Measurements from ENCODE around the gene SERAC1.
"Not testable (repeated sequence)": the region's sequence is repeated elsewhere in the genome, so short reads cannot be mapped to it uniquely, and the experiment has no call there.

Gene SERAC1

DNA sequence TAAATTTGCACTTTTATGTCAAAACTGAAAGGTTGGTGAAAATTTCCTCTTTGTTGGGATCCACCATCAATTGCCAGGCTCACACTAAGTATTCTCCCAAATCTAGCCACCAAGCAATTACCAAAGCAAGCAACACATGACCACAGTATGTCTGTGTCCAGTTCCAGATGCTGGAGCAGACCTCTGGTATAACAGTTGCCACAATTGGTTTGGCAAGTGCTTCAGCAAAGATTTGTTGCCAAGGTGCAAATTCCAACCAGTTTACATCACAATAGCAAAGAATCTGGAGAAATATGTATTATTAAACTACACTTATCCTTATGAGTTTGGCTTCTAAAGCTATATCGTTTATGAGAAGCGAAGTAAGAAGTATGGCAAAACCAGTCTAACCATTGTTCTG is 6.5 kb upstream of the SERAC1 start:
- DNase-seq (ENCODE audit: low read depth), result peak; percentile 87

DNA sequence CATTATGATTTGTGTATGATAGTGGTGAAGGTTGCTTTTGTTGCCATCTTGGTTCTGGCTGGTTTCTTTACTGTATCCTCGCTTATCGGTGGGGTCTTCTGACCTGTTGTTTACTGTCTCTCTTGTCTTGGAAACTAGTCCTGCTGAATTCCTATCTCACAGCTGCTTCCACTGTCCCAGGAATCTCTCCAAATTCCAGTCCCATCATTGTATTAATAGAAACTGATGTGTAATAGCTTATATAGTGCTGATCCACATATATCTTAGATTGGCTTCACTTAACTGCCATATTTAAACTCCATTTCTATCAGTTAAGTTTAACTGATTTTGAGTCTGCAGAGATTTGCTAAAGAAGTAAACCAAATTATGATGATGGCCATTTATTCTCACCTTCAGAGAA is 6.0 kb upstream of the SERAC1 start:
- no peak for DNase-seq (ENCODE audit: low read depth)

DNA sequence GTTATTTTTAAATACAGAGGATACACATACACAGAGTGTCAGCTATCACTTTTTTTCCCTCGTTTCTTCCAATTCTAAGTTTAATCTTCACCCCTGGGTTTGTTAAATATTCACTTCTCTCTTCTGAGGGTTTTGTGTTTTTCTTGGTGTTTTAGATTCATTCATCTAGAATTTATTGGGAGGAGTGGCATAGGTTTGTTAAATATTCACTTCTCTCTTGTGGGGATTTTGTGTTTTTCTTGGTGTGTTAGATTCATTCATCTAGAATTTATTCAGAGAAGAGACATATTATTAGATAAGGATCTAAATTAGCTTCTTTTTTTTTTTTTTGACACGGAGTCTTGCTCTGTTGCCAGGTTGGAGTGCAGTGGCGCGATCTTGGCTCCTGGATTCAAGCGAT is 3.9 kb upstream of the SERAC1 start:
- no peak for DNase-seq (ENCODE audit: low read depth)

DNA sequence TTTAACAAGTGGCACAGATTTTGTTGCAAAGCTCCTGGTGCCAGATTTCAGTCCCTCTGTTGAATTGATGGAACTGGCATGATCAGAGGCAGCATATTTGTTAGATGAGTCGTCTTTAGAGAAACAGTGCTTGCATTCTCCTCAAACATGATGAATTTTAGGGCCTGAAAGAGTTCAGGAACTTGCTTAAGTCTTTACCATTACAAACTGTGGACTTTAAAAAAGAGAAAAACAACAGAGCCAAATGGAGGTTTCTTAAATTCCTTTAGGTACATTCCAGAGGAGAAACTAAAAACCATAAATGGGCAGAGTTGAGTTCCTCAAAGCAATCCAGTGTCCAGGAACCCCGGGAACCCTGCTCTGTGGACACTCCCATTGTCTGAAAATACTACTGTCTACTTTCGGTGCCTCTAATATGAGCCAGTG is 2.6 kb upstream of the SERAC1 start:
- DNase-seq (ENCODE audit: low read depth), result peak; percentile 69

DNA sequence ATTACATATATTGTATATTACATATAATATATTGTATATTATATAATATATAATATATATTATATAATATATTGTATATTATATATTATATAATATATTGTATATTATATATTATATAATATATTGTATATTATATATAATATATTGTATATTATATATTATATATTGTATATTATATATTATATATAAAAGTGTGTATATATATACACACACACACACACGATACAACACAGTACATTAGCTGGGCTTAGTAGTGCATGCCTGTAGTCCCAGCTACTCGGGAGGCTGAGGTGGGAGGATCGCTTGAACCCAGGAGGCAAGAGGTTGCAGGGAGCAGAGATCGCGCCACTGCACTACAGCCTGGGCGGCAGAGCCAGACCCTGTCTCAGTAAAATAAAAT is 1.6 kb upstream of the SERAC1 start:
- not testable (repeated sequence) for DNase-seq (ENCODE audit: low read depth)

DNA sequence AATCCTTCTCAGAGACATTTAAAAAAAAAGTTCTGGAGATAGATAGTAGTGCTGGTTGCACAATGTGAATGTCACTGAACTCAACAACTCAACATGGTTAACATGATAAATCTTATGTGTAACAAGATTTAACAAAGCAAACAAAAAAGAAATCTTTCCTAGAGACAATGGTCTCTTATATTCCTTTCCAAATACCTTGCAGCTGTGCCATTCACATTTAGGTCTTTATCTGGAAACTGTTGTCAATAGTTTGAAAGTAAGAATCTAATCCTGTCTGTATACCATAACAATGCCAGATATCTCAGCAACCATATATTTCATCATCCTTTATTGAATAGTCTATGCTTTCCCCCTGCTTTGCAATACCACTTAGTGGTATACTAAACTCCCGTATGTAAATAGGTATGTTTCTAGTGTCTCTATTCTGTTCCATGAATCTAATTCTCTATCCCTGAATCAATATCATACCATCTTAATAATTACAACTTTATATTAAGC is 2.1 kb downstream of the SERAC1 start:
- DNase-seq (ENCODE audit: low read depth), result no peak

DNA sequence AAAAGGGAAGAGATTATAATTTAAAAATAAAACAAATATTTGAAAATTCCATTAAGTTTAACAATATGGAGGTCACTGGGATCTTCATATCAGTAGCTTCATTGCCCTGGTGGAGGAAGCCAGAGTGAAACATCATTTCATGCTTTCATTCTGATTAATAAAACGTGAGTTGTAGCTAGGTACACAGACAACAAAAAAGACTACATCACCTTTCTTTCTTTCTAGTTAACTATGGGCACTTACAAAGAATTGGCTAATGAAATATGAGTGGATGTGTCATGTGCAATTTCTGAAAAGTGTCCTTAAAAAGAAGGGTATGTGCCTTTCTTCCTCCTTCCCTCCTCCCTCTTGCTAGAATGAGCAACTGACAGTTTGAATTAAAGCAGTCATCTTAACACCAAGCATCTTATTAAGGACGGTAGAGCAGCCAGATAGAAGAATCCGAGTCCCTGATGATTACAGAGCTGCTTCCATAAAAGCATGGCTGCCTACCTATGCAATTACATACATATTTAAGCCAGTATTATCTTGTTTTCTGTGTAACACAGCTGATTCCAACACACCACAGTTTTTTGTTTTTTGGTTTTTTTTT is 3.4 kb downstream of the SERAC1 start:
- DNase-seq (ENCODE audit: low read depth), result no peak

DNA sequence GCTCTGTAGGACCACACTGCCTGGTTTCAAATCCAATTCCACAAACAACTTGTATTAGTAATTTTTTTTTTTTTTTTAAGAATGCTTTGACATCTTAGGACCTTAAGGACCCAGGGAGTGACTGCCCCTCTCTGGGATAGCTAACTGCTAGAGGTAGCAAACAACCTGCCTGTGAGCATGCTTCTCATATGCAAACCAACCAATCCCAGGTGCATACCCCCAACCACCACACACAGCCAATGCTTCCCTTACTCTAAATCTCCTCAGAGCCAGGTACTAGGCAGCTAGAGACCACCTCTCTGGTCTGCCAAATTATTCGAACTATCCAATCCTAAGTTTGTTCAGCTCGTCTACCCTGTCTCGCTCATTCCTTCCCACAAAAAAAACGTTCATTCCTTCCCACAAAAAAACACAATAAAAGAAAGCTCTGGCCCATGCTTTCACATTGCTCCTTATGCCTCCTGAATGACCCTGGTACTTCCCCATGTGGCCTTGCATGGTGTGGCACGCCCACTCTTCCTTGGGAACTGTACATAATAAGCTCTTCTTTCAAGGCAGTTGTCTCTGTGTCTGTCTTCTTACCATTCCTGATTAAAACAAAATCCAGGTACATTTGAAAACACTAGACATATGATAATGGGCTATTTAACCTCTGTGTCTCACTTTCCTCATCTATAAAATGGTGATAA is 6.4 kb downstream of the SERAC1 start:
- DNase-seq (ENCODE audit: low read depth), result no peak

DNA sequence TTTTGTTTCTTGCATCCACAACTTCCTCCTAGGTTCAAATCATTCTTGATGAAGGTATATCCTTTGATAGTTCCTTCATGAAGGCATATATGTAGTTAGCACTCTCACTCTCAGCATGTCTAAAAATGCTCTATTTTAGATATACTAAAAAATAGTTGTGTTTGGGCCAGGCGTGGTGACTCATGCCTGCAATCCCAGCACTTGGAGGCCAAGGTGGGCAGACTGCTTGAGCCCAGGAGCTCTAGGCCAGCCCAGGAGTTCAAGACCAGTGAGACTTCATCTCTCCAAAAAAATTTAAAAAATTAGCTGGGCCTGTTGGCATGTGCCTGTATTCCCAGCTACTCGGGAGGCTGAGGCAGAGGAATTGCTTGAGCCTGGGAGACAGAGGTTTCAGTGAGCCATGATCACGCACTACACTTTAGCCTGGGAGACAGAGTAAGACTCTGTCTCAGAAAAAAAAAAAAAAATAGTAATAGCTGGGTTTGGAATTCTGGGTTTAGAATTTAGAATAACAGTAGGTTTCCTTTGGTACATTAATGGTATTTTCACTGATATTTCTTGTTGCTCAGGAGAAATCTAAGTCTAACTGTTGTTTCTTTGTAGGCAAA is 7.0 kb downstream of the SERAC1 start:
- DNase-seq (ENCODE audit: low read depth), result no peak

DNA sequence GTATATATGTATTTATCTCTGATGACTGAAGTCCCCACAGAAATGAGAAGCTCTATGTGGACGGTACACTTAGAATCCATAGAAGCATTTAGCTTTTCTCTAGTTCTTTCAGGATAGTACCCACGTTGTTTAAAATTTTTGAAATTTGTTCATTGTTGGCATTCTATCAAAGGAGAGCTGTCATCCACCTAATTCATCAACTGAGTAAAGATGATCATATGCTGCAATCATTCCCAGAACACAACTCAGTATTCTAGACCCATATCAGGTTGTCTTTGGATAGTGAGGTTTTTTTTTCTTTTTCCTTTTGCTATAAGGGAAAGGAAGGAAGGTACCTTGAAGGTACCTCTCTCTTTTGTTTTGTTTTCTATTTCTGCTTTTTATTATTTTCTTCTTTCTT is 9.3 kb downstream of the SERAC1 start:
- DNase-seq (ENCODE audit: low read depth), result no peak

DNA sequence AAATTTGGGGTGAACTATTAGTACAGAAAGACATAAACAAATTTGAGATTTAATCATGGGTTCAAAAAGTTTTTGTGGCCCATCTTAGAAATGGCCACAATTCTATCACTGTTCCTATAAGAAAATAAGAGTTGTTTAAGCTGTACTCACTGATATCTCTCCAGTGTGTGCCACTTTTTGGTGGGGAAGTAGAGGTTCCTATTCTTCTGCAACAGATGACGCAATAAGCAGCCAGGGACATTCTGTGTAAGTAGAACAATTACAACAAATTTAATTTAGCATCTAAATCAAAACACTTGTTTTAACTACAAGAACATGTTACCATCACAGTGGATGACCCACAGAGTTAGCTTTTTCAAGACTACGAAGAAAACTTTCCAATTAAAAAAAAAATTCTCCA is 9.9 kb downstream of the SERAC1 start:
- no peak for DNase-seq (ENCODE audit: low read depth)

DNA sequence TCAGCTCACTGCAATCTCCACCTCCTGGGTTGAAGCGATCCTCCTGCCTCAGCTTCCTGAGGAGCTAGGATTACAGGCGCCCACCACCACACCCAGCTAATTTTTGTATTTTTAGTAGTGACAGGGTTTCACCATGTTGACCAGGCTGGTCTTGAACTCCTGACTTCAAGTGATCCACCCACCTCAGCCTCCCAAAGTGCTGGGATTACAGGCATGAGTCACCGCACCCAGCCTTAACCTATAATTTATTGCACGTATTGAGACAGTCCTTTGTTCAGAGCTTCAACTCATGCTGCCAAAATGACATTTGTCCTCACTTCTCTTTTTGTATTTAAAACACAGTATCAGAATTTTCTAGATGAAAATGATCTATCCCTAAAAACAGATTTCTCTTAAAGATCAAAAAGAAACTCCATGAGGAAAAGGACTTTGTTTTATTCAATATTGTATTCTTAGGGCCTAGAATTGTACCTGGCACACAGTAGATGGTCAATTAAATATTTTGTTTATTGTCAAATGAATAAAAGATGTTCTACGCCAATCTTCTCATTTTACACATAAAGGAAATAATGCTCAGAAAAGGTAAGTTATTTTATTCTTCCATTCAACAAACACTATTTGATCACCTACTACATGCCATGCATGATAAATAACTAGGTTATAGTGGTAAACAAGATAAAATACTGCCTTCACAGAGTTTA is 10.8 kb downstream of the SERAC1 start:
- no peak for DNase-seq (ENCODE audit: low read depth)

DNA sequence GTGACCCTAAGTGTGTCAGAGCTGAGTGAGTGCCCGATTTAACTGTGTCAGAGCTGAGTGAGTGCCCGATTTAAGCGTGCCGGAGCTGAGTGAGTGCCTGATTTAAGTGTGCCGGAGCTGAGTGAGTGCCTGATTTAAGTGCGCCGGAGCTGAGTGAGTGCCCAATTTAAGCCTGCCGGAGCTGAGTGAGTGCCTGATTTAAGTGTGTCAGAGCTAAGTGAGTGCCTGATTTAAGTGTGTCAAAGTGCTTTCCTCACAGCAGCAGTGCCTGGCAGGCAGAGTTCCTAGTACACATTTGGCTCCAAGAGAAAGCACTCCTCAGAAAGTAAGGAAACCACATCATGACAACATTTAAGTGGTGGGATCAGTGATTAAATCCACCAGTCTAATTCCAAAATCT is 13.2 kb downstream of the SERAC1 start:
- DNase-seq (ENCODE audit: low read depth), result no peak

DNA sequence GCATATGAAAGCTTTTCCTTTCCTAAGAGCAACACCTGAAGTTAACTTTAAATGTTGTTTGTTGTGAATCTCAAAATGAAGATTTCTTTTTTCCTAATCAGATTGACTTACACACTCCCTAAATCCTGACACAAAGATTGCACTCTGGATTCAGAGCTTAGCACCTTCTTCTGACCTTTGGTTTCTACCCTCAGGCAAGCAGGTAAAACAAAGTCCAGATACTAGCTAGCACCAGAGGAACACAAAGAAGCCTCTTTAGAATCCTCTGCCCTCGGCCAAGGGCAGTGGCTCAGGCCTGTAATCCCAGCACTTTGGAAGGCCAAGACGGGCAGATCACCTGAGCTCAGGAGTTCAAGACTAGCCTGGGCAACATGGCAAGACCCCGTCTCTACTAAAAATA is 14.5 kb downstream of the SERAC1 start:
- no peak for DNase-seq (ENCODE audit: low read depth)

DNA sequence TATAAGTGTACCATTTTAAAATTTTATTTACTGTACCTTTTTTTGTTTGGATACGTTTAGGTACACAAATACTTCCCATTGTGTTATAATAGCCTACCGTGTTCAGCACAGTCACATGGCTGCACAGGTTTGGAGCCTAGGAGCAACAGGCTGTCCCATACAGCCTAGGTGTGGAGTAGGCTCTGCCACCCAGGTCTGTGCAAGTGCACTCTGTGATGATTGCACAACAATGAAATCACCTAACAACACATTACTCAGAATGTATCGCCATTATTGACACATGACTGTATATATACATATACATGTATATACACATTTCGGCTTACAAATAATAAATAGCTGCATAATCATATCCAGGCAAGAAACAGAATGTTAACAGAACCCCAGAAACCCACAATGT is 15.4 kb downstream of the SERAC1 start:
- no peak for DNase-seq (ENCODE audit: low read depth)

DNA sequence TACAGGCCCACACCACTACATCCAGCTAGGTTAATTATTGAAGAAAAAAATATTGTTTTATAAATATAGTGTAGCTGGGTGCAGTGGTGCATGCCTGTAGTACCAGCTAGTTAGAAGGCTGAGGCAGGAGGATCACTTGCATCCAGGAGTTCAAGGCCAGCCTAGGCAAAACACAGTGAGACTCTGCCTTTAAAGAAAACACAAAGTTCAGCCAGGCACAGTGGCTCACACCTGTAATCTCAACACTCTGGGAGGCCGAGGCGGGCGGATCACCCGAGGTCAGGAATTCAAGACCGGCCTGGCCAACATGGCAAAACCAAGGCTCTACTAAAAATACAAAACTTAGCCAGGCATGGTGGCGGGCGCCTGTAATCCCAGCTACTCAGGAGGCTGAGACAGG is 16.0 kb downstream of the SERAC1 start:
- not testable (repeated sequence) for DNase-seq (ENCODE audit: low read depth)

DNA sequence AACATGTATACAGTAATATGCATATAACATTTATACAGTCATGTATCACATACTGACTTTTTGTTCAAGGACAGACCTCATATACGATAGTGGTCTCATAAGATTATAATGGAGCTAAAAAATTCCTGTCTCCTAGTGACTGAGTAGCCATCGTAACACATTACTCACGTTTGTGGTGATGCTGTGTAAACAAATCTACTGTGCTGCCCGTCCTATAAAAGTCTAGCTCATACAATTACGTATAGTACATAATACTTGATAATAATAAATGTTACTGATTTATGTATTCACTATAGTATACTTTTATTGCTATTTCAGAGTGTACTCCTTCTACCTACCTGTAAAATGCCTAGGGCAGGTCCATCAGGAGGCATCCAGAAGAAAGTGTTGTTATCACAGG is 17.4 kb downstream of the SERAC1 start:
- peak; percentile 63 for DNase-seq (ENCODE audit: low read depth)

DNA sequence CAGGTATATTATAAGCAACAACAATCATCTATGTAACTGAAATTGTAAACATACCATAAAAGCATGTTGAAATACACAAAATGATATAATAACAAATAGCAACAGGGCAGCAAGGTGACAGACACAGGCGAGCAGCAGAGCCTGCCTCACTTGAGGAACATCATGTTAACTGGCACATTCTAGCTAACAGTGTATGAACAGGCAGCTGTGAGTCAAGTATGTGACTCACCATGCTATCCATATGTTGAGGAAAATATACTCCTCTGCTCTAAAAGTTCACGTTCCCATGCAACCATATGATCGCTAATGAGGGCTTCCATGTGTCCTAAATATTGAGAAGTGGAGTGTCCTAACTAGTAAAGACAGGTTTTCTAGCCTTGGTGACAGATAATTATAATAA is 18.4 kb downstream of the SERAC1 start:
- DNase-seq (ENCODE audit: low read depth), result peak; percentile 60

DNA sequence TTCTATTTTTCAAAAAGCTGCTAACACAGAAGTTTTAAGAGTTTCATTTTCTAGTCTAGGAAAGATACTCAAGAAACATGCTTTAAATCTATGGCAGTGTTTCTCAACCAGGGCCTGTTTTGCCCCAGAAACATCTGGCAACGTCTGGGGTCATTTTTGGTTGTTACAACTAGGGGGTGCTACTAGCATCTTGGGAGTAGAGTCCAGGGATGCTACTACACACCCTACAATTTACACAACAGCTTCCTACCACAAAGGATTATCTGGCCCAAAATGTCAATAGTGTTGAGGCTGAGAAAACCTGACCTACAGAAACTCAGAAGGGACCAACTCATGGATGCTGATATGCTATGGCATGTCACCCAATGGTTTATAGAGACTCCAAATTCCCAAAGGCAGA is 24.4 kb downstream of the SERAC1 start:
- DNase-seq (ENCODE audit: low read depth), result no peak

DNA sequence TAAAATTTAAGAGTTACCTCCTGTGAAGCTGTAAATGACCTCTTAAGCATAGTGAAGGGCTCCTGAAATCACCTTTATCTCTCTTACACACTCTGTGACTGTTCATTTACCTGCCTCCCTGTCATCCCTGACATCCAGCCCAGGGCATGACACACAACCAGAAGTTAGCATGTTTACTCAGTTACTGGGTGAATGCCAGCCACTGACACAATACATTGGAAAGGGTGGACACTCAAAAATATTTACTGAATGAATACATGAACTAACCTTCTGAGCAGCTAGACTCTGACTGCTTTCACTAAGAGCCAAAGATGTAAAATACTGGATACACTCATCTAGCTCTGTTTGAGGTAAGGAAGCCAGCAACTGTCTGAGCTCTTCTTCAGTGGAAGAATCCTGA is 25.3 kb downstream of the SERAC1 start:
- DNase-seq (ENCODE audit: low read depth), result peak; percentile 74

DNA sequence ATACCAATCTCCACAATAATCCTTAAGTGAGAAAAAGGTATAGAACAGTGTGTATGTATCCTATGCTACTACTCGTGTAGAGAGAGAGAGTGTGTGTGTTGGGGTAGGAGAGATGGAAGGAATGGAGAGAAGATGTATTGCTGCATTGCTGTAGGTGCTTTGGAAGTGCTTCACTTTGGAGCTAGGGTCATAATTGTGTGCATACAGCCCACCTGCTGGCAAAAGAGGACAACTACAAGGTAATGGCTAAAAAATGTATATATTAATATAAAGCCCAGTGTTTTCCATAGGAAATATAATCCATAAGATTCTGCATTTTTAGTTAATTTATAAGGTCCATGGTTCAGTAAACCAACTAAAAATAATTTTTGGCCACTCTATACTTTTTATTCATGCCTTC is 36.1 kb downstream of the SERAC1 start:
- no peak for DNase-seq (ENCODE audit: low read depth)

DNA sequence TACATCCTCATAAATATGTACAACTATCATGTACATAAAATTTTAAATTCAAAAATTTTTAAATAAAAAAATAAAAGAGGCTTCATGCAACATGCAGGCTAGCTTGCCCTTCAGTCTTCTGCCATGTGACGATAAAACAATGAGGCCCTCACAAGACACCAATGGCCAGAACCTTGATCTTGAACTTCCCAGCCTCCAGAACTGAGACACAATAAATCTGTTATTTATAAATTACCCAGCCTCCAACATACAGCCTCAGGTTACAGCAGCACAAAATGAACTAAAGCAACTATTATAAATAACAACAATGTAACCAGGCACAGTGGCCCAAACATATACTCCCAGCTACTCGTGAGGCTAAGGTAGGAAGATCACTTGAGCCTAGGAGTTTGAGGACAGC is 42.8 kb downstream of the SERAC1 start:
- DNase-seq (ENCODE audit: low read depth), result no peak

DNA sequence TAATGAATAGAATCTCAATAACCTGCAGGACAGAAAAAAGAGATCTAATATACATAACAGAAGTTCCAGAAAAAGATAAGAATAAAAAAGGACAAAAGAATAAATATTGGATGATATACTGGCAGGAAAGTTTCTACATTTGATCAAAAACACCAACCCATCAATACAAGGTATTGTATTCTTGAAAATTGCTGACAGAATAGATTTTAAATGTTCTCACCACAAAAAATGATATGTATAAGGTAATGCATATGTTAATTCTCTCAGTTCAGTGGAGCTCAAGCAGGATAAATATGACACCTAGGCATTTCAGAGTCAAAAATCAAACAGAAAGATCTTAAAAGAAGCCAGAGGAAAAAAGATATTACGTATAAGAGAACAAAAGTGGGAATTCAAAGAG is 43.8 kb downstream of the SERAC1 start:
- DNase-seq (ENCODE audit: low read depth), result no peak

Data from HS-5 (cell line).